Measurements from ENCODE around the gene DKK3.

- TF ChIP-seq CTCF (IDR thresholded peaks at IDR 0.05; ENCODE audit: insufficient read depth, low read length, poor library complexity, severe bottlenecking) = no peak
- no peak for TF ChIP-seq EZH2phosphoT487 (conservative IDR thresholded peaks at IDR 0.05; ENCODE audit: low read length)
Measured at GRCh38 chr11:11967669-11968510, 40.5 kb downstream of the DKK3 start.
